ENCODE measurements around the gene NOL9.

DNA sequence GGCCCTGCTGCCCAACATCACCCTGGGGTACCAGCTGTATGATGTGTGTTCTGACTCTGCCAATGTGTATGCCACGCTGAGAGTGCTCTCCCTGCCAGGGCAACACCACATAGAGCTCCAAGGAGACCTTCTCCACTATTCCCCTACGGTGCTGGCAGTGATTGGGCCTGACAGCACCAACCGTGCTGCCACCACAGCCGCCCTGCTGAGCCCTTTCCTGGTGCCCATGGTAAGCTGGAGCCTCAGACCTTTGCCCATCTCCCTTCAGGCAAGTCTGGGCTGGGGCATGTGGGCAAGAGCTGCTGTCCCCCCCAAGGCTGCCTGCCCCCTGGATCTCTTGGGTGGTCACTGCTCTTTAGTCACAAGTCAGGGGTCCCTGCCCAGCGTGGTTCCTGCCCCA, 16.7 kb upstream of the NOL9 start:
- no peak for TF ChIP-seq YY1 (IDR thresholded peaks at IDR 0.05; ENCODE audit: insufficient read depth, insufficient read length)
- no peak for TF ChIP-seq ZNF274 (IDR thresholded peaks at IDR 0.05; ENCODE audit: low read depth, low read length)
- no peak for TF ChIP-seq SUZ12 (IDR thresholded peaks at IDR 0.05; ENCODE audit: extremely low read depth, insufficient read depth, insufficient read length)
